ENCODE results near the gene LMCD1. TPM values are rescaled to one million over a fixed set of nuclear protein-coding genes. Genes with fewer than 3 reads are reported as not detected.

LMCD1 gene, protein sequence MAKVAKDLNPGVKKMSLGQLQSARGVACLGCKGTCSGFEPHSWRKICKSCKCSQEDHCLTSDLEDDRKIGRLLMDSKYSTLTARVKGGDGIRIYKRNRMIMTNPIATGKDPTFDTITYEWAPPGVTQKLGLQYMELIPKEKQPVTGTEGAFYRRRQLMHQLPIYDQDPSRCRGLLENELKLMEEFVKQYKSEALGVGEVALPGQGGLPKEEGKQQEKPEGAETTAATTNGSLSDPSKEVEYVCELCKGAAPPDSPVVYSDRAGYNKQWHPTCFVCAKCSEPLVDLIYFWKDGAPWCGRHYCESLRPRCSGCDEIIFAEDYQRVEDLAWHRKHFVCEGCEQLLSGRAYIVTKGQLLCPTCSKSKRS
- 1 to 10 TPM; 3.0 to 4.3 TPM for total RNA-seq

DNA sequence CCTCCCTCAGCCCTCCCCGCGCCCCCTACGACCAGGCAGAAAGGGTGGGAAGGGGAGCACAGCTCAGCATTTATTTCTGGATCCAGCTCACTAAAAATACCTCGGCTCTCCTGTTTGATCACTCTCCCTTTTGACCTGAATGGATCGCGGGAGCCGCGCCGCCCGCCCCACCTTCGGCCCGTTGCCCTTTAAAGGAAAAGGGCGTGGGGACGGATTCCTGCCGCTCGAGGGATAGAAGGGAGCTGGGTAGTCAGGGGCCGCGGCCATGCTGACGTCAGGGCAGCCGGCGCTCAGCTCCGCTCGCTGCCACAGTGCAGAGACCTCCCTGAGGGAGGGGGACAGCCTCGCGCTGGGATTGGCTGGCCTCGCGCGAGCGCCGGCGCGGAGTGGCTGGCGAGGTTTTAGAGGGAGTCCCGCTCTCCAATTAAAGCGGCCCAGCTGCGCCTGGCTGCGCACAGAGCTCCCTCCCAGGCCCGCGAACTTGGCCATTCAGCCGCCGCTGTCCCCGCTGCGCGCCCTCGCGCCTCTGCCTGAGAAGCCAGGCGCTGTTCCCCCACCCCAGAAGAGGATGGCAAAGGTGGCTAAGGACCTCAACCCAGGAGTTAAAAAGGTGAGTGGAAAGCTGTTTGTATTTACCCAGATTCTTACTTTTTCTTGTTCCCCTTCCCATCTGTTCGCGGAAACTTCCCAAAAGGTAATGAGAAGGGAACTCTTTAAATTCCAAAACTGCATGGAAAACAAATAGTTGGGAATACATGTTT lies at the start of gene LMCD1:
Gene LMCD1 (plus strand): TSS at position 453 of the 761 bp plus-strand sequence. CDS start 116 bp downstream, at position 569.
- ChIA-PET POLR2A (interaction anchor here (0.9 kb wide), 1 partner anchor 23 kb away, joined by 3 read pairs; no protein-coding TSS in a partner anchor), CTCF (interaction anchor here (0.6 to 1.2 kb wide), 4 partner anchors 11 to 262 kb away, joined by 3 to 5 read pairs (median 4); no protein-coding TSS in a partner anchor)
- no peaks in the 10 kb centered on the region for H3K36me3 Mint-ChIP-seq (ENCODE audit: low read depth)
- DNase-seq, result peak; percentile 84
- peaks cover 10% of the 10 kb centered on the region for H3K27me3 Mint-ChIP-seq
- H3K4me1 Mint-ChIP-seq, result peaks cover 15% of the 10 kb centered on the region
- H3K9me3 Mint-ChIP-seq, result no peaks in the 10 kb centered on the region
- H3K4me3 Mint-ChIP-seq, result peak within 1 kb of the TSS; percentile 74
- H3K27ac Mint-ChIP-seq, result no peak within 1 kb of the TSS

DNA sequence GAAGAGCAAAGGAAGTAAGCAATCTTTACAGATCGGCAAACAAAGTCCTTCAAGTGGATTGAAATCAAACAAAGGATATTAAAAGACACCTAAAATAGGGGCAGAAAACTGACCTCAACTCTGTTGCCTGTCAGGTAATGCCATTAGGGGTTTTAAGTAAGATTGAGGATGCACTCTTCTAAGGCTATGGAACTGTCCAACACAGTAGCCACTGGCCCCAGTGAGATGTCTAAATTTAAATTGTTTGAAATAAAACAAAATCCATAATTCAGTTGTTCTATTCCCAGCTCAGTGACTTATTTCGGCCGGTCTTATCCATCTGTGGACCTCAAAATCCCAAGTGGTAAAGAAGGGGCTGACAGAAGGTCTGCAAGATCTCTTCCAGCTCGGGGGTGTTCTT lies 49.5 kb upstream of the LMCD1 start:
- Mint-ChIP-seq H3K36me3 (ENCODE audit: low read depth) (no peaks in the 10 kb centered on the region), H3K4me1 (no peaks in the 10 kb centered on the region), H3K27me3 (peaks cover 2% of the 10 kb centered on the region), H3K27ac (no peak overlapping the region), H3K4me3 (no peak overlapping the region), H3K9me3 (no peaks in the 10 kb centered on the region)
- DNase-seq, result no peak
- POLR2A ChIA-PET, result no interaction called here
- CTCF ChIA-PET, result no interaction called here

DNA sequence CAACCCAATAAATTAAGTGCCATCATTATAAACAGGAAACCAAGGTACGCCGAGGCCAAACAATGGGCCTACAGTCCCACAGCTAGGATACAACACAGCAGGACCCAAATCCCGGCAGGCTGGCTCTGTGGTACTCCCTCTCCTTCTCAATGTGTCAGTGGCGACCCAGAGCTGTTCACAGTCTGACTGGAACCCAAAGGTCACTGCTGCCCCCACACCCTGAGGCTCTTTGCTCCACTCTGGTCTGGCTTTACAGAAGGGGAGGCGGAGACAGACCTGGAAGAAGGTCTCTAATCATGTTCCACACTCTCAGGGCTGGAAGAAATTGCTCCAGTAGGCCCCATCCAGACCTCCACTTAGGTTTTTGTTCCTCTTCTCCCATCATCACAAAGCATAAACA lies 48.5 kb upstream of the LMCD1 start:
- POLR2A ChIA-PET, result no interaction called here
- CTCF ChIA-PET, result interaction anchor here (1.0 kb wide), 1 partner anchor 11 kb away, joined by 3 read pairs; no protein-coding TSS in a partner anchor

DNA sequence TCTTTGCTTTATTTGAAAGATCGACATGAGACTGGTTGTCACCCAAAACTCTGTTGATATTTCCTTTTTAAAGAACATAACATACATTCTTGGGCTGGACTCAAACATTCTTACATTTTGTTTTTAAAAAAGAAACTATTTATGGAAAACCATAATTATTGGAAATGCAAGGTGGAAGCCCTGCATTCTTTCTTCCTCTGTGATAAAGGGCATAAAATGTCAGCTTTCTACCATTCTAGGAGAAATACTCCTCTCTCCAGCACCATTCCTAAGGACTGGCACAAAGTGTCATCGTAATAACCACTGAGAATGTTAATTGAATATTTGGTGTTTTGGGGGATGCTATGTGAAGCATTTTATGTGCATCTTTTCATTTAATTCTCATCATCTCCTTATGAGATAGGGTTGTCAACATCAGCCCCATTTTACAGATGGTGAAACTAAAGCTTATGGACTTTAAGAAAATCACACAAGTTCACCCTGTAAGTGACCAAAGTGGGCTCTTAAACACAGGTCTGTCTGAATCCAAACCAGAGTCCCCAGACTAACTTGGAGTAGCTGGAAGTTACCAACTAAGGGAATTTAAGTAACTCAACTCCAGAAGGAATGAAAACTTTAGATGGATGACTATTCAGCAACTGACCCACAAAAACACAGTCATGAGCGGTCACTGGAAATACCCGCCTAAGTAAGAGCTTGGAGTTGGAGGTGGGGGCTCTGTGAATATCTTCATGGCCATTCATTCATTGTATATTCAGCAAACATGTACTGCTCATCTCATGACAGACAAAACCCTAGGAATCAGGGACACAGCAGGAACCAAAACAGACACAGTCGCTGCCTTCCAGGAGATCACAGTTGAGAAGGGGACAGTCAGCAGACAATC lies 45.9 kb upstream of the LMCD1 start:
- Mint-ChIP-seq H3K9me3 (no peaks in the 10 kb centered on the region), H3K27me3 (peaks cover 2% of the 10 kb centered on the region), H3K4me1 (no peaks in the 10 kb centered on the region), H3K36me3 (ENCODE audit: low read depth) (no peaks in the 10 kb centered on the region), H3K4me3 (no peak overlapping the region), H3K27ac (no peak overlapping the region)
- ChIA-PET POLR2A (no interaction called here), CTCF (no interaction called here)
- DNase-seq, result no peak

More for the DNA sequence above, 48.5 kb upstream of the LMCD1 start:
- H3K36me3 Mint-ChIP-seq (ENCODE audit: low read depth), result no peaks in the 10 kb centered on the region
- no peak overlapping the region for H3K27ac Mint-ChIP-seq
- peaks cover 2% of the 10 kb centered on the region for H3K27me3 Mint-ChIP-seq
- no peaks in the 10 kb centered on the region for H3K4me1 Mint-ChIP-seq
- no peak overlapping the region for H3K4me3 Mint-ChIP-seq
- no peaks in the 10 kb centered on the region for H3K9me3 Mint-ChIP-seq
- DNase-seq, result no peak

DNA sequence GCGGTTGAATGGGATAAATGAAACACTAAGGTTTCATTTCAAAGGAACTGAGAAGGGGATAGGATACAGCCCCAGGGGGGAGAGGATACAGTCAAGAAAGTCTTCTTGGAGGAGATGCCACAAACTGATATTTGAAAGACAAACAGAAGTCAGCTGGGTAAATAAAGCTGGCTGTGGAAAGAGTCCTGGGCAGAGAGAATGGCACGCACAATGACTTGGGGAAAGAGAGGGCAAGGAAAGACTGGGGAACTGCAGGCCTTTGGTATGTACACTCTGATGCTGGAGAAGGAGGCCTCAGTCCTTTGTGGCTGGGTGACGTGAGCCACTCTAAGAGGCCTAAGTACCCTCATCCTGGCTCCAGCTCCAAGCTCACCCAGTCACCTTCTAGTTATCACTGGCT lies 45.2 kb upstream of the LMCD1 start:
- no peaks in the 10 kb centered on the region for H3K9me3 Mint-ChIP-seq
- no peak for DNase-seq
- no peak overlapping the region for H3K27ac Mint-ChIP-seq
- CTCF ChIA-PET, result no interaction called here
- POLR2A ChIA-PET, result no interaction called here
- H3K36me3 Mint-ChIP-seq (ENCODE audit: low read depth), result no peaks in the 10 kb centered on the region
- H3K27me3 Mint-ChIP-seq, result peaks cover 2% of the 10 kb centered on the region
- H3K4me1 Mint-ChIP-seq, result no peaks in the 10 kb centered on the region
- no peak overlapping the region for H3K4me3 Mint-ChIP-seq

DNA sequence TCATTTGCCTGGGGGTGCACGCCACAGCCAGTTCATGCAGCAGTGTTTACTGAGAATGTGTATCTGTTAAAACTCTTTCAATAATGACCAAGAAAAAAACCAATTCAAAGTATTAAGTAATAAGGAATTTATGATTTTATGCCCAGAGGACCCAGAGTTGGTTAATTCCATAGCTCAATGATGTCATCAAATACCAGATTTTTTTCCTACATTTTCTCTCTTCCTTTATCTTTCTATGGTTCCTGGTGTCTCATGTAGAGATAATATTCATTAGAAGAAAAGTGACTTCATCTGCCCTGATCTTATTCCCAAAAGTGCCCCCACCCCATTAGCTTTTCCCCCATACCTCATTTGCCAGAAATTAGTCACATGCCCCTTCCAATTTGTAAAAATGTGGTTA lies 44.6 kb upstream of the LMCD1 start:
- CTCF ChIA-PET, result interaction anchor here (0.7 kb wide), 1 partner anchor 44 kb away, joined by 5 read pairs; no protein-coding TSS in a partner anchor
- no peak overlapping the region for H3K4me3 Mint-ChIP-seq

DNA sequence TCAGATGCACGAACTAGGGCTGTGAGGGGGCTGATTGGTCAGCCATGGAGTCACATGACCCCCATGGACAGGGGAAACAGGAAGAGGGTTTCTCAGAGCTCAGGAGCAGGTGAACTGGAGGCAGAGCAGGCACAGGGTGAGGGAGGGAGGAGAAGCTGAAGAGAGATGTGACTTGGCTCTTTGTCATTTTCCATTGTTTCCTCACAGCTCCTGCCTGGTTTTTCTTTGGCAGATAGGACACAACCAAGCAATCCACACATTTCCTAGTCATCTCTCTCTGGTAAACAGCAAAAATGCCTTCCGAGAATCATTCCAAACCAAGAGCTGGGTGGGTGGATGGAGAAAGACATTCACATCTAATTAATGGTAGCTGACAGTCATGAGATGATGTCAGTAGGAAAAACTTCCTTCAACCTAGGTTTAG lies 43.4 kb upstream of the LMCD1 start:
- peaks cover 2% of the 10 kb centered on the region for H3K27me3 Mint-ChIP-seq
- no peaks in the 10 kb centered on the region for H3K4me1 Mint-ChIP-seq
- H3K9me3 Mint-ChIP-seq, result no peaks in the 10 kb centered on the region
- H3K4me3 Mint-ChIP-seq, result no peak overlapping the region
- ChIA-PET CTCF (no interaction called here), POLR2A (no interaction called here)
- H3K27ac Mint-ChIP-seq, result no peak overlapping the region
- no peaks in the 10 kb centered on the region for H3K36me3 Mint-ChIP-seq (ENCODE audit: low read depth)
- no peak for DNase-seq

More for the DNA sequence above, 44.6 kb upstream of the LMCD1 start:
- H3K27ac Mint-ChIP-seq, result no peak overlapping the region
- no peaks in the 10 kb centered on the region for H3K9me3 Mint-ChIP-seq
- H3K4me1 Mint-ChIP-seq, result no peaks in the 10 kb centered on the region
- peaks cover 2% of the 10 kb centered on the region for H3K27me3 Mint-ChIP-seq
- POLR2A ChIA-PET, result no interaction called here
- H3K36me3 Mint-ChIP-seq (ENCODE audit: low read depth), result no peaks in the 10 kb centered on the region
- no peak for DNase-seq

DNA sequence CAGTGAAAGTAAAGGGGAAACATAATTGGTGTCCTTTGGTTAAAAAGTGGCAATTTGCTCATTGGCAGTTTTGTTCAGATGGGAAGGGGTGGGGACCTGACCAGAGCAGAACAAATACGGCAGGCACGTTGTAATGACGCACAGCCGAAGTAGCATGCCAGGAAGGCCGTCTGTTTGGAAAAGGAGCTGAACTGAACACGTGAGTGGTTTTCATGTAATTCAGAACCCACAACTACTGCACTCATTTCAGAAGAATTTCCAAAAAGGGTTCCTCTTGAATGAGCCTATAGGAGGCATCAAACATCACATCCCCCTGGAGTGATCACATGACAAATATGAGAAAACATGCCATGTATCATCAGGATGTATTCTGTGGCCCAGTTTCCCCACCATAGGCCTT lies 42.9 kb upstream of the LMCD1 start:
- H3K36me3 Mint-ChIP-seq (ENCODE audit: low read depth), result no peaks in the 10 kb centered on the region
- POLR2A ChIA-PET, result no interaction called here
- no peaks in the 10 kb centered on the region for H3K9me3 Mint-ChIP-seq

DNA sequence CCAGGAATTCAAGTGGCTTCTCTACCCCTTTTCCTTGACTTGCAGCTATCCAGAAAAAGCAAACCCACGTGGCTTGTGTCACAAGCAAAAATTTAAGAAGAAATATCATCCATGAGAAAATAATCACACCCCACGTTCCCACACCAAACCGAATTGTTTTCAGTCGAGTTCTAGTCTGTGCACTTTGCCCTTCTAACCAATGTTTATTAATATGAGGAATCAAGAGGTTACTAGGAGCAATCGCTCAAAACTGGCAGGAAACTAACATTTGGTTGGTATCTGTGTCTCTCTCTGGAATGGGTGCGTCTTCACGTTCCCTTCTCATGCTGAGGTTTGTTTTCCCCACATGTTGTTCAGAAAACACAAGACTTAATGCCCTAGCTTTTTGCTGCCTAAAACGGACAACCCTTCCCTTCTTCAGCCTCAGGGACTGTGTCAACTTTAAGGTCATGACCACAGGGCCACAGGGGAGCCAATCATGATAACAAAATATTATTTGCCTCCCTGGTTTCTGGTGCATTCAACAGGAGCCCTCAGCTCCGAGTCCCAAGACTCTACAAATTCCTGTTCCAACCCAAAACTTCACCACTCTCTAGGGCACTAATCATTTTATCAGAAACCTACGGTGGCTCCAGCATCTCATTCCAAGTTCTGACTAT lies 41.4 kb upstream of the LMCD1 start:
- no peak overlapping the region for H3K4me3 Mint-ChIP-seq
- no peaks in the 10 kb centered on the region for H3K36me3 Mint-ChIP-seq (ENCODE audit: low read depth)
- ChIA-PET CTCF (no interaction called here), POLR2A (no interaction called here)
- peaks cover 6% of the 10 kb centered on the region for H3K27me3 Mint-ChIP-seq
- H3K9me3 Mint-ChIP-seq, result peaks cover 2% of the 10 kb centered on the region
- DNase-seq, result no peak
- no peak overlapping the region for H3K27ac Mint-ChIP-seq
- no peaks in the 10 kb centered on the region for H3K4me1 Mint-ChIP-seq

More for the DNA sequence above, 42.9 kb upstream of the LMCD1 start:
- Mint-ChIP-seq H3K27me3 (peaks cover 2% of the 10 kb centered on the region), H3K4me1 (no peaks in the 10 kb centered on the region), H3K27ac (no peak overlapping the region), H3K4me3 (no peak overlapping the region)
- CTCF ChIA-PET, result no interaction called here
- no peak for DNase-seq

DNA sequence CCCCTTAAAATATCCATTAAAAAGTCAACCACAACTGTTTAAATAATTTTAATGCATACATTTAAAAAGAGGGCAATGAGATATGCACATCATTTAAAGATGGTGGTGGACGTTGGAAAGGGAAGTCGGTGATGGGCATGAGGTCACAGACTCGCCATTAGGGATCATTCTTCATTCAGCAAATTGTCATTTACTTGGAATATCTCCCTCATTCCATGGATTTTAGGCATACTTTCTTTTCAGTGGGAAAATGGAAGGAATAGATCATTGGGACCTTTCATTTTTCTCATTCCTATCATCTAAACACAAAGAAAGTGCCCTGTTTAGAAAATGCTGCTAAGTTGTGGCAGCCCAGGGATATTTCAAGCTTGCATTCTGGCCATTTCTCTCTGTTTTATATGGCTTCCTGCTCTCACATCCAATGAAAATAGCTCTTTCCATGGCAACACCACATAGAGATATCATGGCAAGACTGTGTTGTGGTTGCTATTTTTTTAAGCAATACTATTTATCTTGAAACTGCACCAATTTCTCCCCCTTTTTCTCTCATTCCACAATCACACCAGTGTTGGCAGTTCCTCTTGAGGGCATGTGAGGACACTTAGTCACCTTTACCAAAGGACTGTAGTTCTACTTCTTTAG lies 40.7 kb upstream of the LMCD1 start:
- Mint-ChIP-seq H3K4me1 (no peaks in the 10 kb centered on the region), H3K27ac (no peak overlapping the region)
- POLR2A ChIA-PET, result no interaction called here

DNA sequence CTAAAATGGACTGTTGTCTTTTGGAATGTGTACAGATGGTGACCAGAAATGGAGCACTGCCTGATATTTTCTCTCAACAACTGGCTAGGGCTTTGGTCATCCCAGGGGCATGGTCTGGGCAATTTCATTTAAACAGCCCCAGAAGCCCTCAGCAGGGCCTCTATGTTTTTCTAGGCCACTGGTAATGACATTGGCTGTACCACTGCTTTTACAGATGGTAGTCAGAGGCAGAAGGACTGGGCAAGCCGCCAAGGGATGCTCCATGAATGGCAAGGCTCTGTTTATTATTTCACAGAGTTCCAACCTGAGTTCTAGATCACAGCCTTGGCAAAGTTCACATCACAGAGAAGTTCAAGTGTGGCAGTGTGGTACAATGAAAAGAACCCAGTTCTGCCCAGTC lies 37.0 kb upstream of the LMCD1 start:
- Mint-ChIP-seq H3K4me3 (no peak overlapping the region), H3K27me3 (peaks cover 4% of the 10 kb centered on the region), H3K9me3 (peaks cover 2% of the 10 kb centered on the region), H3K4me1 (no peaks in the 10 kb centered on the region), H3K27ac (no peak overlapping the region), H3K36me3 (ENCODE audit: low read depth) (no peaks in the 10 kb centered on the region)
- ChIA-PET CTCF (no interaction called here), POLR2A (no interaction called here)
- DNase-seq, result no peak

More for the DNA sequence above, 40.7 kb upstream of the LMCD1 start:
- H3K4me3 Mint-ChIP-seq, result no peak overlapping the region
- CTCF ChIA-PET, result no interaction called here
- H3K27me3 Mint-ChIP-seq, result peaks cover 4% of the 10 kb centered on the region
- no peaks in the 10 kb centered on the region for H3K36me3 Mint-ChIP-seq (ENCODE audit: low read depth)
- DNase-seq, result no peak
- H3K9me3 Mint-ChIP-seq, result peaks cover 2% of the 10 kb centered on the region

DNA sequence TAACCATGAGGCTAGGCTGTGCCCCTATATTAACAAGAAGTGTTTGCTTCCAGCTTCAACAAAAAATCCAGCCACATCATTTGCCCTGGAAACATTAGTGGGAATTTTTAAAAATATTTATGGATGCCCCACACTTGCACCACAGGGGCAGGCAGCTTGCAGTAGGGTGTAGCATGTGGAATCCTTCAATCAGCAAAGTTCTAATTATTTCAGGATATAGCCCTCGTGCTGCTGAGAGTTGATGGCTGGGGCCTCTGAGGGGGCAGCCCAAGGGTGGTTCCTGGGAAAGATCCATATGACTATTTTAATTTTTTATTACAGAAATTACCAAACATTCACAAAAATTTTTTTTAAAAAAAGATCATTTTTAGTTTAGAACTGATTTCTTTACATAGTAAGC lies 35.1 kb upstream of the LMCD1 start:
- Mint-ChIP-seq H3K9me3 (peaks cover 2% of the 10 kb centered on the region), H3K27me3 (peaks cover 4% of the 10 kb centered on the region), H3K4me1 (no peaks in the 10 kb centered on the region), H3K36me3 (ENCODE audit: low read depth) (no peaks in the 10 kb centered on the region), H3K4me3 (no peak overlapping the region), H3K27ac (no peak overlapping the region)
- DNase-seq, result no peak
- ChIA-PET CTCF (no interaction called here), POLR2A (no interaction called here)
